IPS-NIHi11 (cell line): ENCODE measurements around the gene BCLAF1.

ENCODE experiments used
- DNase-seq: peaks from one replicate; pipeline ENCODE4 v3.0.0; 2012; ENCODE audit warnings: mixed read lengths, low spot score

Gene BCLAF1, protein sequence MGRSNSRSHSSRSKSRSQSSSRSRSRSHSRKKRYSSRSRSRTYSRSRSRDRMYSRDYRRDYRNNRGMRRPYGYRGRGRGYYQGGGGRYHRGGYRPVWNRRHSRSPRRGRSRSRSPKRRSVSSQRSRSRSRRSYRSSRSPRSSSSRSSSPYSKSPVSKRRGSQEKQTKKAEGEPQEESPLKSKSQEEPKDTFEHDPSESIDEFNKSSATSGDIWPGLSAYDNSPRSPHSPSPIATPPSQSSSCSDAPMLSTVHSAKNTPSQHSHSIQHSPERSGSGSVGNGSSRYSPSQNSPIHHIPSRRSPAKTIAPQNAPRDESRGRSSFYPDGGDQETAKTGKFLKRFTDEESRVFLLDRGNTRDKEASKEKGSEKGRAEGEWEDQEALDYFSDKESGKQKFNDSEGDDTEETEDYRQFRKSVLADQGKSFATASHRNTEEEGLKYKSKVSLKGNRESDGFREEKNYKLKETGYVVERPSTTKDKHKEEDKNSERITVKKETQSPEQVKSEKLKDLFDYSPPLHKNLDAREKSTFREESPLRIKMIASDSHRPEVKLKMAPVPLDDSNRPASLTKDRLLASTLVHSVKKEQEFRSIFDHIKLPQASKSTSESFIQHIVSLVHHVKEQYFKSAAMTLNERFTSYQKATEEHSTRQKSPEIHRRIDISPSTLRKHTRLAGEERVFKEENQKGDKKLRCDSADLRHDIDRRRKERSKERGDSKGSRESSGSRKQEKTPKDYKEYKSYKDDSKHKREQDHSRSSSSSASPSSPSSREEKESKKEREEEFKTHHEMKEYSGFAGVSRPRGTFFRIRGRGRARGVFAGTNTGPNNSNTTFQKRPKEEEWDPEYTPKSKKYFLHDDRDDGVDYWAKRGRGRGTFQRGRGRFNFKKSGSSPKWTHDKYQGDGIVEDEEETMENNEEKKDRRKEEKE

DNA sequence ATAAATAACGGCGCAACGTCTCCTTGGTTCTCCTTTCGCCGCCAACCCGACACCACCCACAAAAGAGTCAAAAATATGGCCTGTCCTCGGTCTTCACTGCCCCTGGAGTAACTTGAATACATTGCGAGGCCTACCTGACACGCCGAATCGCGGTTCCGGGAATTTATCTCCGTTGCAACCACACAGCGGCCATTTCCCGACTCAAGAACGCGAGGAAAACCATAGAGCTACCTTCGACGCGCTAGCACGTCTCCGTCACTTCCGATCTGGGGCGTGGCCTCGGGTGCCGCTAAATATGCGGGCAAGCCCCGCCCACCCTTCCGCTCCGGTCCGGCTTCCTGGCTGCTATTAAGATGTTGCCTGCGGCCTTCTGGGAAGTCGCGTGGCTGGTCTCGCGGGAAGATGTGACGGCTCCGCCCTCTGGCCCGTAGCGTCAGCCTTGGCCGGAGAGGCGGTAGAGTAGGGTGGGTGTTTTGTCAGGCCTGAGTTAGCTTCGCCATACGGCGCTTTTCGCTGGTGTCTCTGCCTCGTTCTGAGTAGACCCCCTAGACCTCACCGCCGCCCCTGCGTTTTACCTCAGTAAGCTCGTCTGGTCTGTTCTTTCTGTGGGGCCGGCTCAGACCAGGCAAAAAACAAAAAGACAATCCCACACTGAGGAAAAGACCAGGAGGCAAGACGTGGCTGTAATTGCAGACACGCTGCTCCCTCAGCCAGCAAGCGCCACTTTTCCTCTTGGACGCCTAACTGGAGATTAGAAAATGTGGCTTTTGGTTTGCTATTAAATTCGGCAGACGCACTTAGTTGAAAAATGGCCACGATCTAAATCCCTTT lies at the start of gene BCLAF1:
Gene BCLAF1, minus strand, starts transcription at position 268 of the 831 bp plus-strand sequence. CDS start 9,980 bp downstream, outside the sequence.
- peak; percentile 93 for DNase-seq

DNA sequence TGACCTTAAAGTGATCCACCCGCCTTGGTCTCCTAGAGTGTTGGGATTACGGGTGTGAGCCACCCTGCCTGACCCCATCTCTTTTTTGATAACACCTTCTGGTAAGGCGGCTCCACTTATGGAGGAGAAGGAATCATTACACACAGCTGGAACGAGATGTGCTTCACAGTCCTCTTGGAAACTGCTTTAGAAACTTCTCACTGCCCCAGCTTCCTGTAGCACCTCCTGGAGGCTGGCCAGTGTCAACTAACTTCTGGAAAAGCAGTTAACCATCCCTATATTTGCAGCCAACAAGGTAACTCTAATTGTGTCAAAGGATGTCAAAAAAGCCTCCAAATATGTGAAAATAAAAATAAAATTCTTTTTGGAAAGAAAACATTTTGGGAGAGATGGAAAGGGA lies 48.8 kb upstream of the BCLAF1 start:
- DNase-seq, result no peak

- no peak for DNase-seq
These were observed 48.0 kb upstream of the BCLAF1 start for GRCh38 chr6:136337606-136338005.

GRCh38 chr6:136337121-136337520 lies 47.5 kb upstream of the BCLAF1 start:
- DNase-seq, result no peak

DNA sequence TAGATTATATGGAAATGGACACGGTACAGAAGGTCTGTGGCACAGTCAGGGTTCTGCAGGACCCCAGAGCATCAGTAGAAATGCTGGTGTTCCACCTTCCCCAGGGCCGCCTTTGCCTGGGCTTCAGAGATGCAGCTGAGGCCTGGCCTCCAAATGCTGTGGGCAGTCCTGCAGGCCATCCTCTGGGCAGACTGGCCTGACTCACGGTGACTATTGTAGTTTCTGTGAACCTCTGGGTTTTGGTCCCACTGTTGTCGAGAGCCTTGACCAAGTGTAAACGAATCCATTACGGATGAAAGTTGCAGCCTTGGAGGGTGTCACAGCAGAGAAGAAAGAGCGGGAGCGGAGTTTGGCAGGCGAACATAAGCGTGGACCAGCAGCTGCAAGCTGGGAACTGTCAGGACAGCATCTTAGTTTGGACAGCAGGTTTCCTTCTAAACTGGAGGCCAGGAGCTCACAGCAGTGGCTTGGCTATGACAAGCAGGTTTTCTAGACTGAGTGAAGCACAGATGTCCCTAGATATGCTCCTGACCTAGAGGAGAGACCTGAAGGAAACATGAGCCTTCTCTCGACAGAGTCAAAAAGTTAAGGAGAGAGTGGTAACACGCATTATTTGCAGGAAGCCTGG lies 46.2 kb upstream of the BCLAF1 start:
- no peak for DNase-seq

GRCh38 chr6:136334853-136335252 lies 45.2 kb upstream of the BCLAF1 start:
- DNase-seq, result no peak

- no peak for DNase-seq
These were observed 44.8 kb upstream of the BCLAF1 start for GRCh38 chr6:136334465-136334846.

DNA sequence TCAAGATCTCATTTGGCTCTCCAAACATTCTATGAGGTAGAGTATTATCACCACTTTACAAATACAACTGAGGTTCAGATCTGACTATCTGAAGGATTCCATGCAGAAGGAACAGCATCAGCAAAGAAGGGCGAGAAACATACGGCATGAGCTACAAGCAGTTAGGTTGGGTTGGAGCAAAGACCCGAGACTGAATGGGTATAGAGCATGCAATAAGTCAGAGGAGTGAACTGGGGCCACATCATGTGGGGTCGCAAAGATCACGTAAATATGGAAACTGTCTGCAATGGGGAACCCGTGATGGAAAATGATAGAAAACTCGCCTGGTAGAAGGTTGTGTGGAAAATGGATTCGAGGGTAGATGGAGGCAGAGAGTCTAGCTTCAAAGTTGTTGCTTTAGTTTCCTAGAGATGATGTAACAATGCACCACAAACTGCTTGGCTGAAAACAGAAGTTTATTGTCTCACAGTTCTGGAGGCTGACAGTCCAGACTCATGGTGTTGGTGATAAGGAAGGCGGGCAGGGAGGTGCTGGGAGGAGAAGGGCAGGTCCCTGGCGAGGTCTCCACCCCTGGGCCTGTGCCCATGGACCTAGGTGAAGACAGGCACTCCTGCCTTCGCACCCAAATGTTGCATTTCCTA lies 44.3 kb upstream of the BCLAF1 start:
- DNase-seq, result no peak

DNA sequence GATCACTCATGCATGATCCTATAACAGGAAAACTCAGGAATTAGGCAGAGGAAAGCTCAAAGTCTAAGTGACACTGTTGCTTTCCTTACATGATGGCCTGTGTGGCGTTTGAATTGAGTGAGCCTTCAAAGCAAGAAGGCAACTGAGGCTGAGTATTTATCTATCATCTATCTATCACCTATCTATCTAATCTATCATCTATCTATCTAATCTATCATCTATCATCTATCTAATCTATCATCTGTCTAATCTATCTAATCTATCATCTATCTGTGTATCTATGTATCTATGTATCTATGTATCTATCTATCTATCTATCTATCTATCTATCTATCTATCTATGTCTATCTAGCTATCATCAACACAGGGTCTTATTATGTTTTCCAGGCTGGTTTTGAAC lies 41.8 kb upstream of the BCLAF1 start:
- no peak for DNase-seq

- DNase-seq, result no peak
These were observed 41.0 kb upstream of the BCLAF1 start for GRCh38 chr6:136330634-136331033.

DNA sequence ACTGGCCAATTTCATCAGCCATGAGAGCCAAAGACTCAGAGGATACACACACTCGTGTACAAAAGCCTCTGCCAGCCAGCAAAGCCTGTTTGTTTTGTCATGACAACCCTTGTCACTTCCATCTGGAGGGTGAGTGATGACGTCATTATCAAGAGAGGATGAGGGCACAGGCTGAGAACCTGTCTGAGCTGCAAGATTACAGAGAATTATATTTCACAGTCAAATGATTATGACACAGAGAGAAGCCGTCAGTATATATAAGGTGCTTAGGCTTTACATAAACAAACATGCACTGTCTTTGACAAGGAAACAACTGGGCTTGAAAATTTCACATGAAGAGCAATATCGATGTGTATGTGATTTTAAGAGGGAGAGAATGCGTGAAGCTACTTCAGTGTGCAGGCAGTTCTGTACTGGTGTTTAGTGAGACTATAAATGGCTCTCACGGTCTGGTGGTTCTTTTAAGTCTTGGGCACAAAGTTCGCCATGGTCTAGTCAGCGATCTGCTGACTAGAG lies 36.5 kb upstream of the BCLAF1 start:
- no peak for DNase-seq

DNA sequence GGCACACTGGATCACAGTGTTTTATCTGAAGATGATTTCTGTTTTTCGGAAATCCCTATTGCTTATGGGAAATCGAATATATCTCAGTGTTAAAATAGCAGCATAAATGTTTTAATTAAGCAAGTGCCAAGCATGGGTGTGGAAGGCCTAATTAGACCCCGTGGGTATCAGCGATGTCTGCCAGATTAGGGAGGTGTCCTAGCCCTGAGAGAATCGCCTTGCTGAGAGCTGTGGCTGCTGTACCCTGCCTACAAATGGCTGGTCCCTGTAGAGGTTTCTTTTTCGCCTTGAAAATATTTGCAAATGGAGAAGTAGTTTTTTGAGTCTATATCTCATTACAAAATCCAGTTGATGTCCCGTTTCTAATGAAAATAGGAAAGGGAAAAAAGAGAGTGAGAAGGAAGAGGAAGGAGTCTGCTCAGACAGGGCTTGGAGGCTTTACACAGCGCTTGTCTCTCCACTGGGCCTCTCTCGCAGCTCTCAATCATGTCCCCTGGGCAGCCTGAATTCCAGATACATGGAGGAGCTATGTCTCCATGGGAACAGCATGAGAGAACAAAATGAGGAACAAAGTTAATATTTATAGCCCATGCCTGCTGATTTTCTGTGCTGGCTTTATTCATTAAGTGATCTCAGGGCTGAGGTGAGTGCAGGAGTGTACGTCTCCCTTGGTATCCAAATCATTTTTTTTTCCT lies 35.2 kb upstream of the BCLAF1 start:
- no peak for DNase-seq

GRCh38 chr6:136323431-136324112 lies 33.9 kb upstream of the BCLAF1 start:
- DNase-seq, result no peak

GRCh38 chr6:136319732-136320131 lies 30.1 kb upstream of the BCLAF1 start:
- no peak for DNase-seq

GRCh38 chr6:136318676-136319075 lies 29.0 kb upstream of the BCLAF1 start:
- no peak for DNase-seq

- no peak for DNase-seq
These were observed 28.3 kb upstream of the BCLAF1 start for GRCh38 chr6:136317971-136318370.

DNA sequence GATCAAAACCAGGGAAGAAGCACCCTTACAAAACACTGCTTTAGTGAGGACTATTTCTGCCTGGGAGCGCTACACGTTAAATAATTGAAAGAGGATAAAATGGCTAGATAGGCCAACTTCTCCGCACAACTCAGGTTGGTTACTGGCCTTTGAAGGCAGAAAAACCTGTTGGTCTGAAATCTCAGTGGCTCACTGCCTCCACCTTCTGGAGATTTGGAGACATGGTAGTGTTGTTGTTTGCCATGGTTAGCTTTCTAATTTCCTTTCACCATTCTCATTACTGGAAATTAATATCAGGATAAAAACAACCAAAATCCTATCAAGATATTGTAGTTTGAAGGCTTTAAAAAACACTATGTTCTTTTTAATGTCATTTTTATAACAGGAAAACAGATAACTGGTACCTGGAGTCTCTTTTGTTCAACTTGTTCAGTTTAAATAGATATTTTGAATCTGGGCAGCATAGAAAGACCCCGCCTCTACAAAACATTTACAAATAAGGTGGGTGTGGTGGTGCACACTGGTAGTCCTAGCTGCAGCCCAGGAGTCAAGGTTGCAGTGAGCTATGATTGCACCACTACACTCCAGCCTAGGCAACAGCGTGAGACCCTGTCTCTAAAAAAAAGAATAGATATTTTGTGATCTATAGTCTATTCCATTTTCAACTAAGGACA lies 27.5 kb upstream of the BCLAF1 start:
- peak; percentile 71 for DNase-seq

DNA sequence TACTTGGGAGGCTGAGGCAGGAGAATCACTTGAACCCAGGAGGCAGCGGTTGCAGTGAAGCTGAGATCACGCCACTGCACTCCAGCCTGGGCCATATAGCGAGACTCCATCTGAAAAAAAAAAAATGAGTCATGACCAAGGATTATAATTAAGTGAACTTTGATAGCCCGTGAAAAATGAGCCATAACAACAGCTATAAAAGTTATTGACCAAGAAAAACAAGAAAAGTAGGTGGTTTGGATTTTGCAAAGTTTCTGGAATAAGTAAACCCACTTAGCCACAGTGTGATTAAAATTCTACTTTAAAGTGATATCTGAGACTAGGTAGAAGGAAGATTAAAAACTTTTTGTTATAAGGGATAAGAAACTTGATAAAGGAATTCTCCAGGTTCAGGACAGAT lies 25.9 kb upstream of the BCLAF1 start:
- DNase-seq, result no peak

DNA sequence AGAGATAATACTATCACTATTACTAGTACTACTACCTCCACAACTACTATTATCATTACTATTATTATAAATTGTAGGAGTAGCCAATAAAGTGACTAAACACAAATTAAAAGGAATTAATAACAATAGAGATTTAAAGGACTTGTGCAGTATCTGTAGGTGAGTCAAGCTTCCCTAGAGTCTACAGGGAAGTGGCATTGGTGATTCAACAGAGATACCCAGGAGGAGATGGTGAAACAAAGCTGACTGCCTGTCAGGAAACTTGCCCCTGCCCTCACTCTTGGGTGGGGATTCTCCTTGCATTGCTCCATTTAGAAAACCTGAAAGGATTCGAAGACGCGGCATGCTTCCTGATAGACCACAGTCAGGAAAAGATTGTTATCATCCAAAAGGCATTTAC lies 23.3 kb upstream of the BCLAF1 start:
- DNase-seq, result no peak
